ENCODE measurements around the gene RERE.

RERE gene

GRCh38 chr1:8493916-8494540 is 323.4 kb downstream of the RERE start:
- no peak overlapping the region for H3K9ac ChIP-seq (ENCODE audit: low read depth, low read length)
- peaks cover 4% of the 10 kb centered on the region for H3K36me3 ChIP-seq (ENCODE audit: control insufficient read depth, insufficient read depth, low read length)
- no peaks in the 10 kb centered on the region for H3K27me3 ChIP-seq (ENCODE audit: control insufficient read depth, insufficient read depth, low read length)
- H3K9me3 ChIP-seq (ENCODE audit: control insufficient read depth, insufficient read depth, low read length) = no peaks in the 10 kb centered on the region
- no peaks in the 10 kb centered on the region for H3K4me1 ChIP-seq (ENCODE audit: control insufficient read depth, insufficient read depth, low read length)
- no peak overlapping the region for H3K4me3 ChIP-seq (ENCODE audit: low read depth, low read length)

GRCh38 chr1:8487249-8487648 is 330.2 kb downstream of the RERE start:
- Histone ChIP-seq H3K9ac (ENCODE audit: low read depth, low read length) (no peak overlapping the region), H3K27me3 (ENCODE audit: control insufficient read depth, insufficient read depth, low read length) (no peaks in the 10 kb centered on the region), H3K9me3 (ENCODE audit: control insufficient read depth, insufficient read depth, low read length) (no peaks in the 10 kb centered on the region), H3K4me3 (ENCODE audit: low read depth, low read length) (no peak overlapping the region), H3K36me3 (ENCODE audit: control insufficient read depth, insufficient read depth, low read length) (no peaks in the 10 kb centered on the region), H3K4me1 (ENCODE audit: control insufficient read depth, insufficient read depth, low read length) (no peaks in the 10 kb centered on the region)

GRCh38 chr1:8486047-8486446 is 331.4 kb downstream of the RERE start:
- Histone ChIP-seq H3K36me3 (ENCODE audit: control insufficient read depth, insufficient read depth, low read length) (no peaks in the 10 kb centered on the region), H3K9me3 (ENCODE audit: control insufficient read depth, insufficient read depth, low read length) (no peaks in the 10 kb centered on the region), H3K27me3 (ENCODE audit: control insufficient read depth, insufficient read depth, low read length) (no peaks in the 10 kb centered on the region), H3K4me3 (ENCODE audit: low read depth, low read length) (no peak overlapping the region), H3K4me1 (ENCODE audit: control insufficient read depth, insufficient read depth, low read length) (no peaks in the 10 kb centered on the region), H3K9ac (ENCODE audit: low read depth, low read length) (no peak overlapping the region)

GRCh38 chr1:8483586-8483985 is 333.9 kb downstream of the RERE start:
- no peaks in the 10 kb centered on the region for H3K4me1 ChIP-seq (ENCODE audit: control insufficient read depth, insufficient read depth, low read length)
- H3K9ac ChIP-seq (ENCODE audit: low read depth, low read length) = no peak overlapping the region
- no peak overlapping the region for H3K4me3 ChIP-seq (ENCODE audit: low read depth, low read length)
- H3K9me3 ChIP-seq (ENCODE audit: control insufficient read depth, insufficient read depth, low read length) = no peaks in the 10 kb centered on the region
- no peaks in the 10 kb centered on the region for H3K36me3 ChIP-seq (ENCODE audit: control insufficient read depth, insufficient read depth, low read length)
- no peaks in the 10 kb centered on the region for H3K27me3 ChIP-seq (ENCODE audit: control insufficient read depth, insufficient read depth, low read length)

- no peaks in the 10 kb centered on the region for H3K9me3 ChIP-seq (ENCODE audit: control insufficient read depth, insufficient read depth, low read length)
- H3K9ac ChIP-seq (ENCODE audit: low read depth, low read length) = no peak overlapping the region
- no peaks in the 10 kb centered on the region for H3K4me1 ChIP-seq (ENCODE audit: control insufficient read depth, insufficient read depth, low read length)
- no peak overlapping the region for H3K4me3 ChIP-seq (ENCODE audit: low read depth, low read length)
- no peaks in the 10 kb centered on the region for H3K27me3 ChIP-seq (ENCODE audit: control insufficient read depth, insufficient read depth, low read length)
- no peaks in the 10 kb centered on the region for H3K36me3 ChIP-seq (ENCODE audit: control insufficient read depth, insufficient read depth, low read length)
Measured at GRCh38 chr1:8482979-8483381, 334.5 kb downstream of the RERE start.

GRCh38 chr1:8481650-8482380 is 335.6 kb downstream of the RERE start:
- no peak overlapping the region for H3K9ac ChIP-seq (ENCODE audit: low read depth, low read length)
- H3K27me3 ChIP-seq (ENCODE audit: control insufficient read depth, insufficient read depth, low read length) = no peaks in the 10 kb centered on the region
- no peak overlapping the region for H3K4me3 ChIP-seq (ENCODE audit: low read depth, low read length)
- H3K4me1 ChIP-seq (ENCODE audit: control insufficient read depth, insufficient read depth, low read length) = no peaks in the 10 kb centered on the region
- H3K36me3 ChIP-seq (ENCODE audit: control insufficient read depth, insufficient read depth, low read length) = no peaks in the 10 kb centered on the region
- H3K9me3 ChIP-seq (ENCODE audit: control insufficient read depth, insufficient read depth, low read length) = no peaks in the 10 kb centered on the region

GRCh38 chr1:8478566-8478965 is 338.9 kb downstream of the RERE start:
- no peaks in the 10 kb centered on the region for H3K27me3 ChIP-seq (ENCODE audit: control insufficient read depth, insufficient read depth, low read length)
- H3K4me3 ChIP-seq (ENCODE audit: low read depth, low read length) = no peak overlapping the region
- H3K4me1 ChIP-seq (ENCODE audit: control insufficient read depth, insufficient read depth, low read length) = peaks cover 5% of the 10 kb centered on the region
- H3K36me3 ChIP-seq (ENCODE audit: control insufficient read depth, insufficient read depth, low read length) = no peaks in the 10 kb centered on the region
- no peak overlapping the region for H3K9ac ChIP-seq (ENCODE audit: low read depth, low read length)
- no peaks in the 10 kb centered on the region for H3K9me3 ChIP-seq (ENCODE audit: control insufficient read depth, insufficient read depth, low read length)

GRCh38 chr1:8477983-8478362 is 339.5 kb downstream of the RERE start:
- Histone ChIP-seq H3K4me3 (ENCODE audit: low read depth, low read length) (no peak overlapping the region), H3K4me1 (ENCODE audit: control insufficient read depth, insufficient read depth, low read length) (peaks cover 5% of the 10 kb centered on the region), H3K9me3 (ENCODE audit: control insufficient read depth, insufficient read depth, low read length) (no peaks in the 10 kb centered on the region), H3K9ac (ENCODE audit: low read depth, low read length) (no peak overlapping the region), H3K36me3 (ENCODE audit: control insufficient read depth, insufficient read depth, low read length) (no peaks in the 10 kb centered on the region), H3K27me3 (ENCODE audit: control insufficient read depth, insufficient read depth, low read length) (no peaks in the 10 kb centered on the region)

GRCh38 chr1:8477166-8477982 is 340.1 kb downstream of the RERE start:
- Histone ChIP-seq H3K9me3 (ENCODE audit: control insufficient read depth, insufficient read depth, low read length) (no peaks in the 10 kb centered on the region), H3K4me3 (ENCODE audit: low read depth, low read length) (no peak overlapping the region), H3K36me3 (ENCODE audit: control insufficient read depth, insufficient read depth, low read length) (no peaks in the 10 kb centered on the region), H3K4me1 (ENCODE audit: control insufficient read depth, insufficient read depth, low read length) (peaks cover 5% of the 10 kb centered on the region), H3K27me3 (ENCODE audit: control insufficient read depth, insufficient read depth, low read length) (no peaks in the 10 kb centered on the region), H3K9ac (ENCODE audit: low read depth, low read length) (no peak overlapping the region)

GRCh38 chr1:8476006-8476405 is 341.4 kb downstream of the RERE start:
- Histone ChIP-seq H3K9ac (ENCODE audit: low read depth, low read length) (no peak overlapping the region), H3K27me3 (ENCODE audit: control insufficient read depth, insufficient read depth, low read length) (no peaks in the 10 kb centered on the region), H3K4me3 (ENCODE audit: low read depth, low read length) (no peak overlapping the region), H3K9me3 (ENCODE audit: control insufficient read depth, insufficient read depth, low read length) (no peaks in the 10 kb centered on the region), H3K36me3 (ENCODE audit: control insufficient read depth, insufficient read depth, low read length) (no peaks in the 10 kb centered on the region), H3K4me1 (ENCODE audit: control insufficient read depth, insufficient read depth, low read length) (peaks cover 5% of the 10 kb centered on the region)

GRCh38 chr1:8474369-8474768 is 343.1 kb downstream of the RERE start:
- Histone ChIP-seq H3K36me3 (ENCODE audit: control insufficient read depth, insufficient read depth, low read length) (no peaks in the 10 kb centered on the region), H3K9me3 (ENCODE audit: control insufficient read depth, insufficient read depth, low read length) (no peaks in the 10 kb centered on the region), H3K27me3 (ENCODE audit: control insufficient read depth, insufficient read depth, low read length) (no peaks in the 10 kb centered on the region), H3K9ac (ENCODE audit: low read depth, low read length) (no peak overlapping the region), H3K4me1 (ENCODE audit: control insufficient read depth, insufficient read depth, low read length) (peaks cover 5% of the 10 kb centered on the region), H3K4me3 (ENCODE audit: low read depth, low read length) (no peak overlapping the region)

- Histone ChIP-seq H3K9me3 (ENCODE audit: control insufficient read depth, insufficient read depth, low read length) (no peaks in the 10 kb centered on the region), H3K4me3 (ENCODE audit: low read depth, low read length) (no peak overlapping the region), H3K27me3 (ENCODE audit: control insufficient read depth, insufficient read depth, low read length) (no peaks in the 10 kb centered on the region), H3K9ac (ENCODE audit: low read depth, low read length) (no peak overlapping the region), H3K4me1 (ENCODE audit: control insufficient read depth, insufficient read depth, low read length) (peaks cover 5% of the 10 kb centered on the region), H3K36me3 (ENCODE audit: control insufficient read depth, insufficient read depth, low read length) (no peaks in the 10 kb centered on the region)
Measured at GRCh38 chr1:8473891-8474300, 343.5 kb downstream of the RERE start.
